Heart right ventricle (tissue), 16 donors: Measurements from ENCODE around the gene GMPPA. TPM values are rescaled to one million over a fixed set of nuclear protein-coding genes. Genes with fewer than 3 reads are reported as not detected.

Experiments used
- ATAC-seq, 8 donors: fragments of 200-7000 bp; cut with Tn5 transposase; one replicate each; pipeline ENCODE4 v1.9.1; 2020; ENCODE audit warnings: mild to moderate bottlenecking in 8 of 8, moderate library complexity in 8 of 8, moderate number of reproducible peaks in 1 of 8
- DNase-seq, 2 donors: peaks; one replicate each; pipeline ENCODE4 v3.0.0-alpha.2; 2020
- H3K27ac ChIP-seq, 10 donors: fragments of 200-600 bp; sonication (generic) in 2 of 10; one replicate each; pipeline versions ENCODE4 v1.5.0 to v1.8.0; 2020 to 2022; ENCODE audit warnings: mild to moderate bottlenecking in 3 of 10
- H3K27me3 ChIP-seq, 7 donors: fragments of 200-600 bp; one replicate each; pipeline ENCODE4 v1.8.0; 2021 to 2022; ENCODE audit warnings: mild to moderate bottlenecking in 2 of 7
- H3K36me3 ChIP-seq, 9 donors: fragments of 200-600 bp; sonication (generic) in 1 of 9; one replicate each; pipeline versions ENCODE4 v1.5.0 to v1.8.0; 2020 to 2022; ENCODE audit warnings: mild to moderate bottlenecking in 2 of 9
- H3K4me1 ChIP-seq, 9 donors: fragments of 200-600 bp; sonication (generic) in 1 of 9; one replicate each; pipeline versions ENCODE4 v1.5.0 to v1.8.0; 2020 to 2022; ENCODE audit warnings: mild to moderate bottlenecking in 4 of 9
- H3K4me3 ChIP-seq, 10 donors: fragments of 200-600 bp; sonication (generic) in 2 of 10; one replicate each; pipeline versions ENCODE4 v1.5.0 to v1.8.0; 2020 to 2022; ENCODE audit warnings: mild to moderate bottlenecking in 7 of 10, moderate library complexity in 2 of 10
- H3K9me3 ChIP-seq, 11 donors: fragments of 200-600 bp in 10 of 11; sonication (generic) in 2 of 11; one replicate each; pipeline versions ENCODE4 v1.5.0 to v1.8.0; 2013 to 2022; ENCODE audit warnings: mild to moderate bottlenecking in 2 of 11, control low read depth in 1 of 11, moderate library complexity in 1 of 11
- WGBS, 2 donors: extraction: QIAGEN DNeasy Blood & Tissue Kit; methylation state at CpG; one replicate each; pipeline ENCODE4 v1.1.7; 2013; ENCODE audit warnings: inconsistent platforms in 1 of 2; 5-methylcytosine and 5-hydroxymethylcytosine counted together
- intact Hi-C, 10 donors: fragments of 100-400 bp; cut with DNase I; formaldehyde crosslinking; loops; one replicate each; pipeline versions ENCODE4 v1.11.1 to v1.14.2; 2022
- polyA plus RNA-seq, 2 donors: library from polyadenylated mRNA; stranded (reverse); fragments of 200-250 nt; gene quantifications; one replicate each; pipeline ENCODE4 v1.2.3, GENCODE V29; 2013
- total RNA-seq, 10 donors: library from RNA; stranded (reverse); fragmentation: NEBNext Ultra II Directional in 3 of 10; extraction: Animal tissue kit (Norgen Biotek cat#: 25700) in 3 of 10; gene quantifications; one replicate each; pipeline versions ENCODE4 v1.2.1 to v1.2.4, GENCODE V29; 2021 to 2023
- TF ChIP-seq, protein P1 (sequence below), 9 donors: fragments of 200-600 bp; sonication (generic) in 2 of 9; IDR thresholded peaks; one replicate each; pipeline versions ENCODE4 v1.5.0 to v1.8.0; 2021 to 2022; ENCODE audit warnings: antibody characterized with exemption in 9 of 9, mild to moderate bottlenecking in 5 of 9, moderate library complexity in 1 of 9
- donor health status: Arrhythmogenic right ventricular cardiomyopathy.
- donor health status: ischemic (EF 13 %, LVEDD 7.1; RV severe dilation, severe dysfunction).
- donor health status: healthy with polysubstance abuse.
- donor health status: DM: no; HTN: yes; CAD: no.
- donor health status: DM: no; HTN: no; CAD: no.
- donor health status: ischemic (EF 25% LVEDD 6.9; RV normal size, moderate dysfunction).
- donor health status: ischemic (EF 25% LVEDD 5.7; RV mildly dilated, moderate dysfunction).
- donor health status: healthy.
- donor health status: DM: yes; HTN: yes; CAD: no.
- donor health status: Ischemic cardiomyopathy.
- donor health status: ischemic (EF 35%, LVEDD 5.7; RV mildly dilated, moderate dysfunction).
- donor health status: nonischemic (EF 11% LVEDD 7.7; RV severe dilation, severe dysfunction).
- donor health status: DM: yes; HTN: yes; CAD: no.
- donor health status: PGD.
- donor health status: ischemic (EF 29% LVEDD 5.4; RV normal size, mild dysfunction).
- donor health status: nonischemic (EF 23%, LVEDD 6.1; RV moderate dilation, normal function).

GMPPA gene
- total and polyA plus RNA-seq, 12 donors, result 15.8 to 48.6 (median 22.1) TPM

DNA sequence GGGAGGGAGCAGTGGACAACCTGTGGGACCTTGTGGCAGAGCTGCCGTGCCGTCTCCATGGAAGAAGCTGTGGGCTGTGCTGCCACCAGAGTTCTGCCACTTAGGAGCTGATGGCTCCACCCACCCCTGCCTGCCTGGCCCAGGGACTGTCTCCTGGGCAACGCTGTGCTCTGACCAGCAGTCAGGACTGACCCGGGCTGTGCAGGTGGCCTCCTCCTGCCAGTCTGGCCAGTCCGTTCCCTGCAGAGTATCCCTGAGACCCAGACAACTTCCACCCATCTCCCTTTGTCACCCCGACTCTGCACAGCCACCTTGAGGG is 28.3 kb downstream of the GMPPA start:
- Histone ChIP-seq H3K27ac (peak overlapping the region in 3 of 10 donors; percentile 21 to 71 (median 36)), H3K4me1 (peaks cover 15 to 50% (median 29%) of the 10 kb centered on the region in 9 donors), H3K27me3 (peaks cover 5 to 92% (median 79%) of the 10 kb centered on the region in 7 donors), H3K9me3 (no peaks in the 10 kb centered on the region), H3K36me3 (no peaks in the 10 kb centered on the region), H3K4me3 (no peak overlapping the region)
- TF ChIP-seq, protein P1, sequence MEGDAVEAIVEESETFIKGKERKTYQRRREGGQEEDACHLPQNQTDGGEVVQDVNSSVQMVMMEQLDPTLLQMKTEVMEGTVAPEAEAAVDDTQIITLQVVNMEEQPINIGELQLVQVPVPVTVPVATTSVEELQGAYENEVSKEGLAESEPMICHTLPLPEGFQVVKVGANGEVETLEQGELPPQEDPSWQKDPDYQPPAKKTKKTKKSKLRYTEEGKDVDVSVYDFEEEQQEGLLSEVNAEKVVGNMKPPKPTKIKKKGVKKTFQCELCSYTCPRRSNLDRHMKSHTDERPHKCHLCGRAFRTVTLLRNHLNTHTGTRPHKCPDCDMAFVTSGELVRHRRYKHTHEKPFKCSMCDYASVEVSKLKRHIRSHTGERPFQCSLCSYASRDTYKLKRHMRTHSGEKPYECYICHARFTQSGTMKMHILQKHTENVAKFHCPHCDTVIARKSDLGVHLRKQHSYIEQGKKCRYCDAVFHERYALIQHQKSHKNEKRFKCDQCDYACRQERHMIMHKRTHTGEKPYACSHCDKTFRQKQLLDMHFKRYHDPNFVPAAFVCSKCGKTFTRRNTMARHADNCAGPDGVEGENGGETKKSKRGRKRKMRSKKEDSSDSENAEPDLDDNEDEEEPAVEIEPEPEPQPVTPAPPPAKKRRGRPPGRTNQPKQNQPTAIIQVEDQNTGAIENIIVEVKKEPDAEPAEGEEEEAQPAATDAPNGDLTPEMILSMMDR (IDR thresholded peaks at IDR 0.05), result no peak
- WGBS, 2 donors, result 32 to 37% methylated on average over 6 of the region's 6 CpGs
- intact Hi-C loops, result loop anchor here in 6 of 10 donors (5.0 kb wide), 3 partner anchors 35 to 125 kb away; no protein-coding TSS in a partner anchor
- ATAC-seq (peak in 6 of 8 donors; percentile 41 to 66 (median 59)), DNase-seq (no peak)

- H3K4me3 ChIP-seq, result no peak overlapping the region
- TF ChIP-seq, protein P1 (IDR thresholded peaks at IDR 0.05), result no peak
- no peaks in the 10 kb centered on the region for H3K9me3 ChIP-seq
- WGBS, 2 donors, result 56 to 65% methylated on average over 5 of the region's 5 CpGs
- ATAC-seq, result no peak
- H3K36me3 ChIP-seq, result no peaks in the 10 kb centered on the region
- no peak overlapping the region for H3K27ac ChIP-seq
- no peak for DNase-seq
- peaks cover 13 to 45% (median 26%) of the 10 kb centered on the region in 9 donors for H3K4me1 ChIP-seq
- intact Hi-C loops, result loop anchor here in 6 of 10 donors (5.0 kb wide), 3 partner anchors 35 to 125 kb away; no protein-coding TSS in a partner anchor
- H3K27me3 ChIP-seq, result peaks cover 5 to 88% (median 80%) of the 10 kb centered on the region in 7 donors
Measured at GRCh38 chr2:219527472-219527871, 28.8 kb downstream of the GMPPA start.

DNA sequence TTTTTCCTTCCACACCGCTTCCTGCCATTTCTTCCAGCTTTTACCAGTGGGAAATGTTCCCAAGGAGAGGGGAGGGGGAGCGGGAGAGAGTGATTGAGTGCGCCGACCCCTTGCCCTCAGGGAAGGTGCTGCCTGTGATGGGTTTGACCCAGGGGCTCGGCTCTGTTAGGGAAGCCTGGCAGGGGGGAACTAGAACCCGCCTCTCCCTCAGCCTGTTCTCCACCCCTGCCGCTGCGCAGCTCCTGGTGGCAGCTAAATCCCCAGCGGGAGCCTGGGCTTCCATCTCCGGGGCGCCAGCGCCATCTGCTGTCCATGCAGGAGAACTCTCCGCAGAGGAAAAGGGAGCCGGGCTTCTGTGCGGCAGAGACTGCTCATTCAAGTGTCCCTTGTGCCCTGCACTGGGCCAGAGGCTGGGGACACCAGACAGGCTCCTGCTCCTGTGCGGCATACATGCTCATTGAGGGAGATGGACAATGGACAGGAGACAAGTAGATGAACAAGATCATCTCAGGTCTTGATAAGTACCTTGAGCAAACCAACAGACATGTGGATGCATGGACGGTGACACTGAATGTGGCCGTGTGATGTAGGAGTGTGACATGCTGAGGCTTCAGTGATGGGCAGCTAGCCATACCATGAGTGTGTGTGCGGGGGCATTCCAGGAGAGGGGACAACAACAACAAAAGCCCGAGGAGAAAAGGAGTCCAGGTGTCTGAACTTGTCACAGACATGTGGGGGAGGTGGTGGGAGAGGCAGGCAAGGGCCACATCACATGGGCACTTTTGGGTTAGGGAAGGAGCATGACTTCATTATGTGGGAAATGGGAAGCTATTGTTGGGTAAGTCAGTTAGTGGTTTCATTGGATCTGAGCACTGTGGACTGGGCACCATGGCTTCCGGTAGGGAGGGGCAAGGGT is 31.6 kb downstream of the GMPPA start:
- intact Hi-C loops, result loop anchor here in 9 of 10 donors (1.0 to 5.0 kb wide), 8 partner anchors 33 to 128 kb away; partner anchors contain the start of gene GMPPA (in 1 of the 9)
- Histone ChIP-seq H3K27ac (no peak overlapping the region), H3K4me3 (peak overlapping the region in 3 of 10 donors; percentile 11 to 21 (median 15)), H3K4me1 (peaks cover 5 to 34% (median 18%) of the 10 kb centered on the region in 9 donors), H3K9me3 (no peaks in the 10 kb centered on the region), H3K27me3 (peaks cover 0 to 60% (median 56%) of the 10 kb centered on the region in 7 donors), H3K36me3 (no peaks in the 10 kb centered on the region)
- 11 to 12% methylated on average over 21 of the region's 21 CpGs for WGBS, 2 donors
- ATAC-seq, result peak; percentile 64 to 93 (median 86)
- peak; percentile 83 to 92 for DNase-seq
- TF ChIP-seq, protein P1 (IDR thresholded peaks at IDR 0.05), result peak; percentile 94 to 98 (median 97)

DNA sequence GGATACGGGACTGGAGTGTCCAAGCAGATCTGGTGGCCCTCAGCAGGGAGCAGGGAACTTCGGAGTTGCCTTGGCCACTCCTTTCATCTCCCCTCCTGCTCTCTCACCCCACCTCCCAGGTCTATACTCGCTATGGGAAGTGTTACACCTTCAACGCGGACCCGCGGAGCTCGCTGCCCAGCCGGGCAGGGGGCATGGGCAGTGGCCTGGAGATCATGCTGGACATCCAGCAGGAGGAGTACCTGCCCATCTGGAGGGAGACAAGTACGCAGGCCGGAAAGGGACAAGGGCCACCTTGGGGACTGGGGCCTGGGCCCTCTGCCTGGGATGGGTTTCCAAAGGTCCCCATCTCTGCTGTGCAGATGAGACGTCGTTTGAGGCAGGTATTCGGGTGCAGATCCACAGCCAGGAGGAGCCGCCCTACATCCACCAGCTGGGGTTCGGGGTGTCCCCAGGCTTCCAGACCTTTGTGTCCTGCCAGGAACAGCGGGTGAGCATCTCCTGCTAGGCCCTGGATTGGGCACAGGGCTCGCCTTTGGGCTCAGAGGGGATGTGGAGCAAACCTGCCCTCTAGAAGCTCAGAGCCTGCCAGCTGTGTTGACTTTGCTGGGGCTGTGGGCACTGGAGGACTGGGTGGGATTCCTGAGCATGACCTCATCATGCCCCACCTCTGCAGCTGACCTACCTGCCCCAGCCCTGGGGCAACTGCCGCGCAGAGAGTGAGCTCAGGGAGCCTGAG is 33.1 kb downstream of the GMPPA start:
- Histone ChIP-seq H3K4me1 (peaks cover 5 to 19% (median 12%) of the 10 kb centered on the region in 9 donors), H3K4me3 (no peak overlapping the region), H3K27ac (no peak overlapping the region), H3K27me3 (peaks cover 0 to 46% (median 41%) of the 10 kb centered on the region in 7 donors), H3K36me3 (no peaks in the 10 kb centered on the region), H3K9me3 (no peaks in the 10 kb centered on the region)
- 76 to 88% methylated on average over 20 of the region's 20 CpGs for WGBS, 2 donors
- TF ChIP-seq, protein P1 (IDR thresholded peaks at IDR 0.05), result no peak
- intact Hi-C loops, result loop anchor here in 8 of 10 donors (2.0 to 5.0 kb wide), 6 partner anchors 35 to 129 kb away; partner anchors contain the start of gene GMPPA (in 1 of the 8)
- no peak for ATAC-seq
- DNase-seq, result no peak
